Subcutaneous adipose tissue (tissue), 4 donors: ENCODE results near the gene LUC7L2. TPM values are rescaled to one million over a fixed set of nuclear protein-coding genes. Genes with fewer than 3 reads are reported as not detected.

ENCODE experiments used
- total RNA-seq, 4 donors: library from RNA; depleted of rRNA; stranded (reverse); fragments of >200 nt; gene quantifications; one replicate each; pipeline ENCODE4 v1.1.0, GENCODE V29; 2016
- TF ChIP-seq, protein P1 (sequence below): fragments of 450-650 bp; IDR thresholded peaks from one replicate; pipeline ENCODE4 v1.5.1; 2016; ENCODE audit warnings: low read depth, mild to moderate bottlenecking, control low read depth, antibody characterized with exemption, moderate library complexity

The LUC7L2 gene
- total RNA-seq, 4 donors from 2014 or later = 55.2 to 102 (median 71.7) TPM

DNA sequence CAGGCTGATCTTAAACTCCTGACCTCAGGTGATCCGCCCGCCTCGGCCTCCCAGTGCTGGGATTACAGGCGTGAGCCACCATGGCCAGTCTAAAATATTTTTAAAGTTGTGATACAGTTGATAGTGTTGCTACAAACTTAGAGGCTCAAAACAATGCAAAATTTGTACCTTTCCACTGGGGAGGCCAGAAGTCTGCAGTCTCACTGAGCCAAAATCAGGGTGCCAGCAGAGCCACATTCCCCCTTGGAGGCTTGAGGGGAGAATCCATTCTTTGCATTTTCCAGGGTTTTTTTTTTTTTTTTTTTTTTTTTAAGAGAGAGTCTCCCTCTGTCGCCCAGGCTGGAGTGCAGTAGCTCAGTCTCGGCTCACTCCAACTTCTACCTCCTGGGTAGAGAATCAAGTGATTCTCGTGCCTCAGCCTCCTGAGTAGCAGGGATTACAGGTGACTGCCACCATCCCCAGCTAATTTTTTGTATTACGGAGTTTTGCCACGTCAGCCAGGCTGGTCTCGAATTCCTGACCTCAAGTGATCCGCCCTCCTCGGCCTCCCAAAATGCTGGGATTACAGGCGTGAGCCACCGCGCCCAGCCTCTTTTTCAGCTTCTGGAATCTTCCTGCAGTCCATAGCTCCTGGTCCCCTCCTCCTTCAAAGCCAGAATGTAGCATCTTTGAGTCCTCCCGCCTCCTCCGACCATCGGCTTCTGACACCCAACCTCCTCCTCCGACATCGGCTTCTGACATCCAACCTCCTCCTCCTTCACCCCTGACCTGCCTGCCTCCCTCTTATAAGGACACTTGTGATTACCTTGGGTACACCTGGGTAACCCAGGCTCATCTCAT is 86.6 kb downstream of the LUC7L2 start:
- TF ChIP-seq, protein P1, sequence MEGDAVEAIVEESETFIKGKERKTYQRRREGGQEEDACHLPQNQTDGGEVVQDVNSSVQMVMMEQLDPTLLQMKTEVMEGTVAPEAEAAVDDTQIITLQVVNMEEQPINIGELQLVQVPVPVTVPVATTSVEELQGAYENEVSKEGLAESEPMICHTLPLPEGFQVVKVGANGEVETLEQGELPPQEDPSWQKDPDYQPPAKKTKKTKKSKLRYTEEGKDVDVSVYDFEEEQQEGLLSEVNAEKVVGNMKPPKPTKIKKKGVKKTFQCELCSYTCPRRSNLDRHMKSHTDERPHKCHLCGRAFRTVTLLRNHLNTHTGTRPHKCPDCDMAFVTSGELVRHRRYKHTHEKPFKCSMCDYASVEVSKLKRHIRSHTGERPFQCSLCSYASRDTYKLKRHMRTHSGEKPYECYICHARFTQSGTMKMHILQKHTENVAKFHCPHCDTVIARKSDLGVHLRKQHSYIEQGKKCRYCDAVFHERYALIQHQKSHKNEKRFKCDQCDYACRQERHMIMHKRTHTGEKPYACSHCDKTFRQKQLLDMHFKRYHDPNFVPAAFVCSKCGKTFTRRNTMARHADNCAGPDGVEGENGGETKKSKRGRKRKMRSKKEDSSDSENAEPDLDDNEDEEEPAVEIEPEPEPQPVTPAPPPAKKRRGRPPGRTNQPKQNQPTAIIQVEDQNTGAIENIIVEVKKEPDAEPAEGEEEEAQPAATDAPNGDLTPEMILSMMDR = no peak

DNA sequence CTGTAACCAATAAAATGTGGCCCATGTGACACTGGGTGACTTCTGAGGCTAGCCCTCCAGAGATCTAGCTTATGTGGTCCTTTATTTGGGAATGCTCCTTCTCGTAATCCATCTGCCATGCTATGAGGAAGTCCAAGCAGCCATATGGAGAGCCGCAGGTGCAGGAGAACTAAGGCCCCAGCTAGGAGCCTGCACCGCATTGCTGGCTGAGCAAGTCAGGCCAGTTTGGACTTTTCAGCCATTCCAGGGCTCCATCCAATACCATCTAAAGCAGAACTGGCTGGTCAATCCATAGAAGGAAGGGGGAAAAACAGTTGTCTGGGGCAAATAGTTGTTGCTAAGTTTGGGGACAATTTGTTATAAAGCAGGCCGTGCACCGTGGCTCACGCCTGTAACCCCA is 91.2 kb downstream of the LUC7L2 start:
- TF ChIP-seq, protein P1 = no peak

DNA sequence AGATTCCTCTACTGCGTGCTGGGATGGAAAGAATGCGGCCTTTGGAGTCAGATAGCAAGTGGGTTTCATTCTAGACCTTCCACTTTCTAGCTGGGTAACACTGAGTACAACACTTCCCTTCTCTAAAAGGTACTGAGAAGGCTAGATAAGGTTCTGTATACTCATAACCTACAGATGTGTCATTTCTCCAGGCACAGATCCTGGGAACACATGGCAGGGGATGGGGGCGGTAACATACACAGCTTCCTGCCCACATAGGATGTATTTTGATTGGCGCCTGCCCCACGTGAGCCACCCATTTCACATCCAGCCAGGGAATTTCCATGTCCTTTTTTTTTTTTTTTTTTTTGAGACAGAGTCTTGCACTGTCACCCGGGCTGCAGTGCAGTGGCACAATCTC is 91.9 kb downstream of the LUC7L2 start:
- TF ChIP-seq, protein P1 = no peak

GRCh38 chr7:139452958-139453672 is 93.4 kb downstream of the LUC7L2 start:
- TF ChIP-seq, protein P1 = no peak

DNA sequence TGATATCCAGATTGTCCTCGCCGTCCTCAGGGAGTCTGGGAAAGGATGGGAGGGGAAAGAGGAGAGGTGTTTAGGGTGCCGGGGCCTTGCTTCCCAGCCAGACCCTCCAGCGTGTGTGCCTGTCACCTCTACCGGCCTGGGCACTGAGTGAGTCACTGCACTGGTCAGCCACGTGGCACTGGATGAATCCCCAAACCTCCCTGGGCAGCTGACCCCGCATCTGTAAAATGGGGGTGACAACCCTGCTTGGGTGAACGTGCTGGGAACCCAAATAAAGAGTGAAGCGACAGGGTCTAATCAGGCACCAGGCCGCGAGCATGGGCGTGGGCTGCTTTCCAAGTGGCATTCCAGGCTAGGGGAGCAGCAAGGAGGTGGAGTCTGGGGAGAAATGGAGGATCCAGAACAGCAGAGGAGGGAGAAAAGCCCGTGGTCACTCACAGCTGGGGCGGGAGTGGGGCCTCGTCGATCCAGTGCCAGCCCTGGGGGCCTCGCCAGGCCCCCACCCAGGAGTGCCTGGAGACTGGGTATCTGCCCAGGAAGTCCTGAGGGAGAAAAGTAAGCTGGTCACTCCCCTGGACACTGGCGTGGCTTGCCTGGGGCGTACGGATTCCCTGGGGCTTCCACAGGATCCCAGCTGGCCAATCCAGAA is 94.1 kb downstream of the LUC7L2 start:
- TF ChIP-seq, protein P1 = no peak

DNA sequence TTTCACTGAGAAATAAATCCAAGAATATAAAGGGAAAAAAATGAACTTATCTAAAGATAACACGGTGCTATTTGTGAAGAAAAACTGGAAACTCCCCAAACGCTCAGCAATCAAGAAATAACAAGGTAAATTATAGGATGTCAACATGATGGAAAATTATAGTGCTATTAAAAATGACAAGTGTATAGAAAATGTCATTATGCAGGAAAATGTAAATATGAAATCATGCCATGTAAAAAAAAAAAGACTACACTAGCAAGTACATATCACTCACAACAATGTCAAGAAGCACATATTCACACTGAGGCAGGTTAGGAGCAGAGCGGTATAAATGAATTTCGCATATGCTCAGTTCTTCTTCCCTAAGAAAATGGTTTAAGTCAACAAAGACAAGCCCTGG is 96.1 kb downstream of the LUC7L2 start:
- TF ChIP-seq, protein P1 = no peak

DNA sequence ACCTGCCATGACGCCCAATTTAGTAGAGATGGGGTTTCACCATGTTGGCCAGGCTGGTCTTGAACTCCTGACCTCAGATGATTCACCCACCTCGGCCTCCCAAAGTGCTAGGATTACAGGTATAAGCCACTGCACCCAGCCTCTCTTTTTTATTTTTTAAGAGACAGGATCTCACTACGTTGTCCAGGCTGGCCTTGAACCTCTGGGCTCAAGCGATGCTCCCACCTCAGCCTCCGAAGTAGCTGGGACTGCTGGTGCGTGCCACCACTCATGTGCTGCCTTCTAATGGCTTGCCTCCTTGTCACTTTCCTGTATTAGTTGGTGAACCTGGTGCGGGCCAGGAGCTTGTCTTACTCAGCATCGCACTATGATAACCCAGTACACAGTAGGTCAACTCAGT is 96.8 kb downstream of the LUC7L2 start:
- TF ChIP-seq, protein P1 = no peak
